Panc1 (cell line): ENCODE data around the gene MFSD12. TPM values are rescaled to one million over a fixed set of nuclear protein-coding genes. Genes with fewer than 3 reads are reported as not detected.

Experiments used
- ATAC-seq: fragments of 200-7000 bp; cut with Tn5 transposase; 2 replicates; pipeline ENCODE4 v1.9.1; 2020; ENCODE audit warnings: mild to moderate bottlenecking, moderate library complexity
- BruUV-seq: library from RNA; stranded (reverse); fragments of 400-500 nt; replicated peaks from 2 replicates; lab custom pipeline; 2021; lab: Mats Ljungman, UMichigan
- CTCF ChIA-PET: fragments of 300-600 bp; sonication (Branson Sonifier 250); formaldehyde crosslinking; loops from one replicate; lab custom pipeline; 2022; ENCODE audit warnings: antibody characterized with exemption; lab: Charles Lee
- POLR2A ChIA-PET: fragments of 300-600 bp; sonication (Branson Sonifier 250); formaldehyde crosslinking; loops from one replicate; lab custom pipeline; 2022; ENCODE audit warnings: antibody characterized with exemption; lab: Charles Lee
- DNase-seq: peaks from one replicate; pipeline ENCODE4 v3.0.0-alpha.2; 2010; ENCODE audit warnings: low read depth, low spot score
- H3K27ac ChIP-seq: 2 replicates; pipeline ENCODE4 v1.5.1; 2011; ENCODE audit warnings: mild to moderate bottlenecking, low read length, inconsistent platforms
- H3K27me3 ChIP-seq: fragments of 200-500 bp; sonication (Bioruptor generic); 2 replicates; pipeline ENCODE4 v1.6.0; 2014; ENCODE audit warnings: low read length, inconsistent platforms; ENCODE audit not compliant: control insufficient read depth, insufficient read depth
- H3K36me3 ChIP-seq: fragments of 200-500 bp; sonication (Bioruptor generic); 2 replicates; pipeline ENCODE4 v1.5.1; 2014; ENCODE audit warnings: inconsistent platforms, mild to moderate bottlenecking, low read length, moderate library complexity; ENCODE audit not compliant: control insufficient read depth, insufficient read depth
- H3K4me1 ChIP-seq: 2 replicates; pipeline ENCODE4 v1.5.1; 2011; ENCODE audit warnings: inconsistent platforms, mild to moderate bottlenecking, low read length, moderate library complexity; ENCODE audit not compliant: control insufficient read depth, insufficient read depth
- H3K4me3 ChIP-seq, 2 experiments: 2 replicates each; pipeline ENCODE4 v1.5.1; 2011 to 2012; ENCODE audit warnings: low read depth in 2 of 2, low read length in 2 of 2, mild to moderate bottlenecking in 2 of 2, inconsistent platforms in 1 of 2, moderate library complexity in 1 of 2
- H3K9me3 ChIP-seq: fragments of 200-500 bp; sonication (Bioruptor generic); 2 replicates; pipeline ENCODE4 v1.5.1; 2014; ENCODE audit warnings: low read depth, mild to moderate bottlenecking, inconsistent platforms, low read length, moderate library complexity; ENCODE audit not compliant: control insufficient read depth, insufficient read depth
- POLR2AphosphoS5 ChIP-seq: IDR thresholded peaks from 2 replicates; pipeline ENCODE4 v1.6.1; 2012; ENCODE audit warnings: mild to moderate bottlenecking, low read depth, low read length, moderate library complexity
- SIN3A ChIP-seq: IDR thresholded peaks from 2 replicates; pipeline ENCODE4 v1.6.1; 2012; ENCODE audit warnings: low read depth, mild to moderate bottlenecking, low read length, moderate library complexity, borderline replicate concordance; ENCODE audit not compliant: insufficient read depth
- TCF7L2 ChIP-seq: IDR thresholded peaks from 2 replicates; pipeline ENCODE4 v1.6.1; 2011; ENCODE audit warnings: mild to moderate bottlenecking, low read depth, low read length, inconsistent platforms
- in situ Hi-C: cut with HindIII; loops from 2 replicates; pipeline ENCODE4 v1.10.0; 2016; ENCODE audit warnings: low sequenced_read_pairs, low pct_unique_long_range_greater_than_20kb
- intact Hi-C: fragments of 100-400 bp; cut with micrococcal nuclease; formaldehyde crosslinking; loops from one replicate; pipeline ENCODE4 v1.10.0; 2022; ENCODE audit not compliant: unreplicated experiment
- total RNA-seq: library from RNA; stranded (reverse); gene quantifications from one replicate; pipeline ENCODE4 v1.2.1, GENCODE V29; 2021; ENCODE audit not compliant: unreplicated experiment
- TF ChIP-seq, protein P1 (sequence below): fragments of 450-650 bp; IDR thresholded peaks from 2 replicates; pipeline ENCODE4 v1.5.1; 2017; ENCODE audit warnings: mild to moderate bottlenecking
- TF ChIP-seq, protein P2 (sequence below), 2 experiments: IDR thresholded peaks; 2 replicates each; pipeline ENCODE4 v1.6.1; 2011 to 2012; ENCODE audit warnings: low read depth in 2 of 2, control low read depth in 1 of 2, low read length in 1 of 2, mild to moderate bottlenecking in 1 of 2, moderate library complexity in 1 of 2; ENCODE audit not compliant: insufficient read depth in 1 of 2

The MFSD12 gene
- total RNA-seq, 1 experiment from 2014 or later, result 98.8 TPM

DNA sequence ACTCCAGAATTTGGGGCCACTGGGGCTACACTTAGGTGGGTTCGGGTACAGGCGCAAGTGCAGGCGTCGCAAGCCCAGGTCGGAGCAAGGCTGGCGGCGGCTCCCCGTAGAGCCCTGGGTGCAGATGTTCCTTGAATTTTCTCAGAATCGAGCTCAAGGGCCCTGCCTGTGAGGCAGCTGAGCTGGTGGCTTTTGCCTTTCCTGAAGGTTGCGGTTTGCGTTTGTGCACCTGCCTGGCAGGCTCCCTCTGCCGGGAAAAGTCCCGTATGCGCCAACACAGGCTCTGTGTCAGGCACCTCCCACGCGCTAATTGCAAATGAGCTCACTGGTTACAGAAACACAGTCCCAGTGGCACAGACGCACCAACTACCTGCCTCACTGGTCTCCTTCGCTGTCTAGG lies 62.8 kb downstream of the MFSD12 start:
- ATAC-seq, result no peak
- Histone ChIP-seq H3K27me3 (no peaks in the 10 kb centered on the region), H3K36me3 (no peaks in the 10 kb centered on the region), H3K27ac (no peak overlapping the region), H3K9me3 (no peaks in the 10 kb centered on the region), H3K4me3 (no peak overlapping the region), H3K4me1 (no peaks in the 10 kb centered on the region)
- ChIA-PET POLR2A (no interaction called here), CTCF (no interaction called here)
- in situ Hi-C loops, result no loop called here
- no TSS peak for BruUV-seq
- no peak for DNase-seq
- intact Hi-C loops, result no loop called here
- TF ChIP-seq SIN3A, result no peak
- TF ChIP-seq, protein P1, sequence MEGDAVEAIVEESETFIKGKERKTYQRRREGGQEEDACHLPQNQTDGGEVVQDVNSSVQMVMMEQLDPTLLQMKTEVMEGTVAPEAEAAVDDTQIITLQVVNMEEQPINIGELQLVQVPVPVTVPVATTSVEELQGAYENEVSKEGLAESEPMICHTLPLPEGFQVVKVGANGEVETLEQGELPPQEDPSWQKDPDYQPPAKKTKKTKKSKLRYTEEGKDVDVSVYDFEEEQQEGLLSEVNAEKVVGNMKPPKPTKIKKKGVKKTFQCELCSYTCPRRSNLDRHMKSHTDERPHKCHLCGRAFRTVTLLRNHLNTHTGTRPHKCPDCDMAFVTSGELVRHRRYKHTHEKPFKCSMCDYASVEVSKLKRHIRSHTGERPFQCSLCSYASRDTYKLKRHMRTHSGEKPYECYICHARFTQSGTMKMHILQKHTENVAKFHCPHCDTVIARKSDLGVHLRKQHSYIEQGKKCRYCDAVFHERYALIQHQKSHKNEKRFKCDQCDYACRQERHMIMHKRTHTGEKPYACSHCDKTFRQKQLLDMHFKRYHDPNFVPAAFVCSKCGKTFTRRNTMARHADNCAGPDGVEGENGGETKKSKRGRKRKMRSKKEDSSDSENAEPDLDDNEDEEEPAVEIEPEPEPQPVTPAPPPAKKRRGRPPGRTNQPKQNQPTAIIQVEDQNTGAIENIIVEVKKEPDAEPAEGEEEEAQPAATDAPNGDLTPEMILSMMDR, result no peak
- TF ChIP-seq TCF7L2, result no peak
- no peak for TF ChIP-seq POLR2AphosphoS5
- TF ChIP-seq, protein P2, sequence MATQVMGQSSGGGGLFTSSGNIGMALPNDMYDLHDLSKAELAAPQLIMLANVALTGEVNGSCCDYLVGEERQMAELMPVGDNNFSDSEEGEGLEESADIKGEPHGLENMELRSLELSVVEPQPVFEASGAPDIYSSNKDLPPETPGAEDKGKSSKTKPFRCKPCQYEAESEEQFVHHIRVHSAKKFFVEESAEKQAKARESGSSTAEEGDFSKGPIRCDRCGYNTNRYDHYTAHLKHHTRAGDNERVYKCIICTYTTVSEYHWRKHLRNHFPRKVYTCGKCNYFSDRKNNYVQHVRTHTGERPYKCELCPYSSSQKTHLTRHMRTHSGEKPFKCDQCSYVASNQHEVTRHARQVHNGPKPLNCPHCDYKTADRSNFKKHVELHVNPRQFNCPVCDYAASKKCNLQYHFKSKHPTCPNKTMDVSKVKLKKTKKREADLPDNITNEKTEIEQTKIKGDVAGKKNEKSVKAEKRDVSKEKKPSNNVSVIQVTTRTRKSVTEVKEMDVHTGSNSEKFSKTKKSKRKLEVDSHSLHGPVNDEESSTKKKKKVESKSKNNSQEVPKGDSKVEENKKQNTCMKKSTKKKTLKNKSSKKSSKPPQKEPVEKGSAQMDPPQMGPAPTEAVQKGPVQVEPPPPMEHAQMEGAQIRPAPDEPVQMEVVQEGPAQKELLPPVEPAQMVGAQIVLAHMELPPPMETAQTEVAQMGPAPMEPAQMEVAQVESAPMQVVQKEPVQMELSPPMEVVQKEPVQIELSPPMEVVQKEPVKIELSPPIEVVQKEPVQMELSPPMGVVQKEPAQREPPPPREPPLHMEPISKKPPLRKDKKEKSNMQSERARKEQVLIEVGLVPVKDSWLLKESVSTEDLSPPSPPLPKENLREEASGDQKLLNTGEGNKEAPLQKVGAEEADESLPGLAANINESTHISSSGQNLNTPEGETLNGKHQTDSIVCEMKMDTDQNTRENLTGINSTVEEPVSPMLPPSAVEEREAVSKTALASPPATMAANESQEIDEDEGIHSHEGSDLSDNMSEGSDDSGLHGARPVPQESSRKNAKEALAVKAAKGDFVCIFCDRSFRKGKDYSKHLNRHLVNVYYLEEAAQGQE (IDR thresholded peaks at IDR 0.05; ENCODE audit: insufficient read depth in 1 of 2, low read depth in 2 of 2, low read length in 1 of 2), result no peak

Other genes with a start within 250 kb of the MFSD12 start
- 120 TPM for gene NFIC, start 191.0 kb downstream of the MFSD12 start, total RNA-seq
- gene SMIM24, start 77.1 kb downstream of the MFSD12 start, total RNA-seq, result 0.28 TPM
- not detected for gene SMIM44, start 74.1 kb downstream of the MFSD12 start, total RNA-seq
- gene DOHH, start 56.9 kb downstream of the MFSD12 start, total RNA-seq, result 24.9 TPM
- gene FZR1, start 51.3 kb downstream of the MFSD12 start, total RNA-seq, result 48.7 TPM
- gene TEKTIP1, start 18.4 kb downstream of the MFSD12 start, total RNA-seq, result not detected
- 74.7 TPM for gene HMG20B, start 15.4 kb upstream of the MFSD12 start, total RNA-seq
- gene GIPC3, start 27.9 kb upstream of the MFSD12 start, total RNA-seq, result 0.92 TPM
- gene TBXA2R, start 49.3 kb upstream of the MFSD12 start, total RNA-seq, result 5.2 TPM
- 25.2 TPM for gene CACTIN, start 69.2 kb upstream of the MFSD12 start, total RNA-seq
- gene PIP5K1C, start 142.9 kb upstream of the MFSD12 start, total RNA-seq, result 30.6 TPM
- 2.7 TPM for gene TJP3, start 150.8 kb upstream of the MFSD12 start, total RNA-seq
- gene APBA3, start 204.1 kb upstream of the MFSD12 start, total RNA-seq, result 34.0 TPM
- gene MRPL54, start 205.1 kb upstream of the MFSD12 start, total RNA-seq, result 42.8 TPM
- not detected for gene RAX2, start 214.6 kb upstream of the MFSD12 start, total RNA-seq
- 0.21 TPM for gene MATK, start 228.8 kb upstream of the MFSD12 start, total RNA-seq